ENCODE data around the gene MAGED2. TPM values are rescaled to one million over a fixed set of nuclear protein-coding genes. Genes with fewer than 3 reads are reported as not detected.

MAGED2 gene
- total and polyA plus RNA-seq, 2 experiments from 2014 or later: 253 to 274 TPM

GRCh38 chrX:54794028-54794427 lies 13.5 kb upstream of the MAGED2 start:
- Histone ChIP-seq H3K4me2 (ENCODE audit: unreplicated experiment) (no peak overlapping the region), H3K4me3 (no peak overlapping the region), H4K20me1 (ENCODE audit: insufficient read depth) (no peaks in the 10 kb centered on the region), H3K27me3 (replicated peaks; ENCODE audit: insufficient read depth) (no peaks in the 10 kb centered on the region), H3K27ac (no peak overlapping the region), H2AFZ (no peak overlapping the region), H3K36me3 (ENCODE audit: low read depth) (no peaks in the 10 kb centered on the region), H3K9me3 (ENCODE audit: low read depth) (no peaks in the 10 kb centered on the region), H3K9ac (no peak overlapping the region), H3K9me2 (ENCODE audit: insufficient read depth) (no peaks in the 10 kb centered on the region), H3K79me2 (ENCODE audit: insufficient read depth) (no peaks in the 10 kb centered on the region), H3F3A (ENCODE audit: insufficient read depth) (no peaks in the 10 kb centered on the region), H3K4me1 (ENCODE audit: insufficient read depth) (no peaks in the 10 kb centered on the region)
- WGBS, 2 experiments (ENCODE audit: low coverage in 1 of 2, low lambda C conversion rate in 2 of 2, missing lambda C conversion rate in 2 of 2): 0% methylated on average over 1 of the region's 1 CpG; no CpG with 5 or more reads in 1 of the 2 experiments
- no peak for DNase-seq
- TF ChIP-seq EZH2 (IDR thresholded peaks at IDR 0.05; ENCODE audit: insufficient read depth, poor library complexity, severe bottlenecking) (no peak), EZH2phosphoT487 (IDR thresholded peaks at IDR 0.05; ENCODE audit: insufficient read depth, low read depth) (no peak)
- in situ Hi-C loops (cut with MboI): no loop called here

- in situ Hi-C loops (cut with MboI): no loop called here
- H3K4me3 ChIP-seq: no peak overlapping the region
- 48 to 53% methylated on average over 4 of the region's 4 CpGs for WGBS, 2 experiments (ENCODE audit: low coverage in 1 of 2, low lambda C conversion rate in 2 of 2, missing lambda C conversion rate in 2 of 2)
Observed at GRCh38 chrX:54794795-54795194, 12.8 kb upstream of the MAGED2 start.

GRCh38 chrX:54798137-54798536 lies 9.4 kb upstream of the MAGED2 start, which contains the start of gene ITIH6:
ITIH6 (minus strand) TSS chrX:54798255; CDS start chrX:54798210, 45 bp downstream.
- Histone ChIP-seq H3K4me3 (no peak within 1 kb of the TSS), H2AFZ (no peak within 1 kb of the TSS), H3K9me2 (ENCODE audit: insufficient read depth) (no peaks in the 10 kb centered on the region), H3K4me1 (ENCODE audit: insufficient read depth) (no peaks in the 10 kb centered on the region), H3K79me2 (ENCODE audit: insufficient read depth) (no peaks in the 10 kb centered on the region), H3K27me3 (replicated peaks; ENCODE audit: insufficient read depth) (no peaks in the 10 kb centered on the region), H3K9me3 (ENCODE audit: low read depth) (no peaks in the 10 kb centered on the region), H3K36me3 (ENCODE audit: low read depth) (no peaks in the 10 kb centered on the region), H3K4me2 (ENCODE audit: unreplicated experiment) (no peak within 1 kb of the TSS), H3K9ac (no peak within 1 kb of the TSS), H3F3A (ENCODE audit: insufficient read depth) (no peaks in the 10 kb centered on the region), H3K27ac (no peak within 1 kb of the TSS), H4K20me1 (ENCODE audit: insufficient read depth) (no peaks in the 10 kb centered on the region)
- DNase-seq: no peak
- 13 to 17% methylated on average over 1 to 2 of the region's 2 CpGs for WGBS, 2 experiments (ENCODE audit: low coverage in 1 of 2, low lambda C conversion rate in 2 of 2, missing lambda C conversion rate in 2 of 2)
- TF ChIP-seq EZH2phosphoT487 (IDR thresholded peaks at IDR 0.05; ENCODE audit: insufficient read depth, low read depth): no peak
- no peak for TF ChIP-seq EZH2 (IDR thresholded peaks at IDR 0.05; ENCODE audit: insufficient read depth, poor library complexity, severe bottlenecking)
- in situ Hi-C loops (cut with MboI): no loop called here

More at GRCh38 chrX:54794795-54795194, 12.8 kb upstream of the MAGED2 start:
- Histone ChIP-seq H3K4me1 (ENCODE audit: insufficient read depth) (no peaks in the 10 kb centered on the region), H3K4me2 (ENCODE audit: unreplicated experiment) (no peak overlapping the region), H3K79me2 (ENCODE audit: insufficient read depth) (no peaks in the 10 kb centered on the region), H3K9me3 (ENCODE audit: low read depth) (no peaks in the 10 kb centered on the region), H3K36me3 (ENCODE audit: low read depth) (no peaks in the 10 kb centered on the region), H3K27me3 (replicated peaks; ENCODE audit: insufficient read depth) (no peaks in the 10 kb centered on the region), H4K20me1 (ENCODE audit: insufficient read depth) (no peaks in the 10 kb centered on the region), H3K9me2 (ENCODE audit: insufficient read depth) (no peaks in the 10 kb centered on the region), H3K9ac (no peak overlapping the region), H3K27ac (no peak overlapping the region), H3F3A (ENCODE audit: insufficient read depth) (no peaks in the 10 kb centered on the region), H2AFZ (no peak overlapping the region)
- no peak for TF ChIP-seq EZH2phosphoT487 (IDR thresholded peaks at IDR 0.05; ENCODE audit: insufficient read depth, low read depth)
- TF ChIP-seq EZH2 (IDR thresholded peaks at IDR 0.05; ENCODE audit: insufficient read depth, poor library complexity, severe bottlenecking): no peak
- DNase-seq: no peak

- TF ChIP-seq EZH2phosphoT487 (IDR thresholded peaks at IDR 0.05; ENCODE audit: insufficient read depth, low read depth) (no peak), EZH2 (IDR thresholded peaks at IDR 0.05; ENCODE audit: insufficient read depth, poor library complexity, severe bottlenecking) (no peak)
- H3K27ac ChIP-seq: no peak overlapping the region
- no peak overlapping the region for H3K4me3 ChIP-seq
- H2AFZ ChIP-seq: no peak overlapping the region
- H3K9ac ChIP-seq: no peak overlapping the region
- no peaks in the 10 kb centered on the region for H3K36me3 ChIP-seq (ENCODE audit: low read depth)
- no peaks in the 10 kb centered on the region for H3F3A ChIP-seq (ENCODE audit: insufficient read depth)
- H4K20me1 ChIP-seq (ENCODE audit: insufficient read depth): no peaks in the 10 kb centered on the region
- DNase-seq: no peak
- no peaks in the 10 kb centered on the region for H3K27me3 ChIP-seq (replicated peaks; ENCODE audit: insufficient read depth)
- no peaks in the 10 kb centered on the region for H3K79me2 ChIP-seq (ENCODE audit: insufficient read depth)
- H3K9me3 ChIP-seq (ENCODE audit: low read depth): no peaks in the 10 kb centered on the region
- H3K9me2 ChIP-seq (ENCODE audit: insufficient read depth): no peaks in the 10 kb centered on the region
- WGBS, 2 experiments (ENCODE audit: low coverage in 1 of 2, low lambda C conversion rate in 2 of 2, missing lambda C conversion rate in 2 of 2): 0 to 27% methylated on average over 2 of the region's 2 CpGs
- in situ Hi-C loops (cut with MboI): no loop called here
- H3K4me2 ChIP-seq (ENCODE audit: unreplicated experiment): no peak overlapping the region
- H3K4me1 ChIP-seq (ENCODE audit: insufficient read depth): no peaks in the 10 kb centered on the region
Observed at GRCh38 chrX:54799046-54799445, 8.5 kb upstream of the MAGED2 start.

All from GM23248 (cell line).